Measurements from ENCODE around the gene XG.
"Not testable (repeated sequence)": the region's sequence is repeated elsewhere in the genome, so short reads cannot be mapped to it uniquely, and the experiment has no call there.

The XG gene, protein sequence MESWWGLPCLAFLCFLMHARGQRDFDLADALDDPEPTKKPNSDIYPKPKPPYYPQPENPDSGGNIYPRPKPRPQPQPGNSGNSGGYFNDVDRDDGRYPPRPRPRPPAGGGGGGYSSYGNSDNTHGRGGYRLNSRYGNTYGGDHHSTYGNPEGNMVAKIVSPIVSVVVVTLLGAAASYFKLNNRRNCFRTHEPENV

DNA sequence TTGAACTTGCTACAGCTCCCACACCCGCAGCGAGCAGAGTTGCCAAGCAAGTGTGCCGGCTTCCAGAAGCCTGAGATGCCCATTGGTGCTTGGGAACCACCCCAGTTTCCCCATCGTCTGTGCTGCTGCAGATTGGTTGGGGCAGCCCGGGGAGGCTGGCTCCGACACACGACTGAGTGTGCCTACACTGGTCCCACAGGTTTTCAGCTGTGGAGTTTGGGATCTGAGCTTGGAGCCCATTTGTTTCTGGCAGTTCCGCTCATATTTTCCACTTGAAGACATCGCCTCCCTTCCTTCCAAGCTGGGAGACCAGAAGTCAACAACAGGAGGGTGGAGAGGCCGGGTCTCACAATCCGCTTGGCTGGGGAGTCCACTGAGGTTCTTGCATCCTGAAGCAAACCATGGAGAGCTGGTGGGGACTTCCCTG is at the start of gene XG:
Gene XG, plus strand, starts transcription at position 167 of the 427 bp plus-strand sequence. Its CDS starts 235 bp downstream, at position 402.
- not testable (repeated sequence) for DNase-seq (ENCODE audit: low read depth, low spot score)

DNA sequence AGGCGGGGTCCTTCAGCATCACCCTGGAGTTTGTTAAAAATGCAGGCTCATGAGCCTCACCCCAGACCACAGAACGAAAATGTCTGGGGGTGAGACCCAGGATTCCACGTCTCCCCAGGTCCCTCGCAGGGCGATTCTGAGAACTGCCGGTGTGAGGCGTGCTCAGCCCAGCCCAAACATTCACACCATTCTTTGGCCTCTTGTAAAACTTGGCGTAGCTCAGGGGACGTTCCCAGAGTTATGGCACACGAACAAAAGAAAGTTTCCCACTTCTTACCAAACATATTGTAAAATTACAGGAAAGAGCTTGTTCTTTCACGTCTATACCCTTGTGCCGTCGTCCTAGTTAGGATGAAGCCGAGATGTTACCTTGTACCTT is 47.9 kb upstream of the XG start:
- DNase-seq (ENCODE audit: low read depth, low spot score) = no peak

DNA sequence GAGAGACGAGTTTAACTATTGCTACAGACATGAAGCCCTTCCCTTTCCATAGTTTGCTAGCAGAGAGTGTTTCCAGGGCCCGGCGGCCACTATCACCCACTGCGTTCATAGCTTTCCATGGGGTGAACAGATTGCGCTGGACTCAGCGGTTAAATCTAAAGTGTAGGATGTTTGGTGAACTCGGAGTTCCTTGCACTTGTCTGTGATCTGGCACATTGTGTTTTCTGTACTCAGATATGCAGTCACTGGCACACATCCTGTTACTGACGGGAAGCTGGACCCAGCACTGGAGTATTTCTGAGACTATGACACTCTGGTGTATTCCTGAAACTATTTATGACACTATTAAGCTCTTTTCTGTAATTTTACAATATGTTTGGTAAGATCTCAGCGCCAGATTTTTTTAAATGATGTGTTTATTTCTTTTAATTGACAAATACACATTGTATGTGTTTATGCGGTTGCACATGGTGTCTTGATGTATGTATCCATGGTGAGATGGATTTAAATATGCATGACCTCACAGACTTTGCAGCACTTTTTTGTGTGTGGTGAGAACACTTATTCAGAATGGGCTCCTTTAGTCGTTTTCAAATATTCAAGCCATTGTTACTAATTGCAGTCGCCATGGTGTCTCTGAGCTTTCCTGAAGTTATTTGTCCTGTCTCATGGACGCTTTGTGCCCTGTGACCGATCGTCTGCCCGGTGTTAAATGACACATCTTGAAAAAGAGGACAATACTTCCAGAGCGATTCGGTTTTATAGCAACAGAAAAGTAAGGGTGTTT is 46.6 kb upstream of the XG start:
- no peak for DNase-seq (ENCODE audit: low read depth, low spot score)

DNA sequence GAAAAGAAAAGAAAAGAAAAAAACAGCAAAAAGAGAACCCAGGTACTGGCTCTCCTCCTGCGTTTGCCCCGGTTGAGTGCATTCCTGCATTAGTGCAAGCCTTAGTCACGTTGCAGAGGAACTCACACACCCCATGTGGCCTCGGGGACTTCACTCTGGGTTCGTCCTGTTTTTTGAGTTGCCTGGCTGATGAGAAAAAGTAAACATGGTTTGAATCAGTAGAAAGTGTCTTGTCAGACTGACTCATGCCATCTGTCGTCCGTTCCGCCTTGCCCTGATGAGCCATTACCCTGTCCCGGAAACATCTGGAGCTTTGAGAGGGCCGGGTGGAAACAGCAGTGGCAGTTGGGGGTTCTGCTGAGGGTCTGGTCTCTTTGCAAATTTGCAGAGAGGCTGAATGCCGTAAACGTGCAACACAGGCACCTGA is 44.5 kb upstream of the XG start:
- peak; percentile 24 for DNase-seq (ENCODE audit: low read depth, low spot score)

DNA sequence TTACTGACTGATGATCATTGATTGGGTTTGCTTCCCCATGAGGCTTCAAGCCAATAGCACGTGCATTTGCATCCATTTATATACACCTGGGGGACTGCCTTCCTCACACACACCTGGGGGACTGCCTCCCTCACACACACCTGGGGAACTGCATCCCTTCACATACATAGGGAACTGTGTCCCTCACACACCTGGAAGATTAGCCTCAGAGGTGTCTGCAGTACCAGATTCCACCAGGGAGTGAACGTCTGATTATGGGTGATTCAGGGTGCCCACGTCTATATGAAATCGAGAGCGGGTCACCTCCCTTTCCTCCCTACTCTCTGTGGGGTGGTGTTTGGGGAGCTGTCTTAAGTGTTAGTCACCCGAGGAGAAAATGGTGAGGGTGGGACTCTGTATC is 43.8 kb upstream of the XG start:
- DNase-seq (ENCODE audit: low read depth, low spot score) = no peak

DNA sequence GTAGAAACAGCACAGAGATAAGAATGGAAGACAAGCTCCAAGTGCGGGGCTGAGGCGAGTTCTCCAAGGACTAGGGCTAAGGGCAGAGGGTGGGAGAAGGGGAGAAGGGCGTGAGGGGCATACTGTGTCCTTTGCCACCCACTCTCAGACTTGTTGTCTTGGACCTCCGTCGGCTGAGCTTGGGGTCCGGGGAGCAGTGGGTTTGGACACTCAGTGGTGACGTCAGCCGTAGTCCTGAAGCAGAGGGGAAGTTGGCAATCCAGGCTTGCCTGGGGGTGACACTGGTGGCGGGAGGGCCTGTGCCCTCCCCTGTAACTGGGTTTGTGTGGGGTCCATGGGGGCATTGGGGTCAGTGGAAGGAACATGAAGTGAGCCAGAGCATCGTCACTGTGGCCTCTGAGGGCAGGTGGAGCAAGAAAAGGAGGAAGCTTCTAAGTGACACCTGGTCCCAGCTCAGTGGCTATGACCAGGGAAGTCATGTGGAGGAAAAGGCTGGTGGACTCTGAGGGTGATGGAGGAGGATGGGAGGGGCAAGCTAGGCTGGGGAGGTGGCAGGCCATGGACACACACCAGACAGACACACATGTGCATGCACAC is 43.1 kb upstream of the XG start:
- no peak for DNase-seq (ENCODE audit: low read depth, low spot score)

DNA sequence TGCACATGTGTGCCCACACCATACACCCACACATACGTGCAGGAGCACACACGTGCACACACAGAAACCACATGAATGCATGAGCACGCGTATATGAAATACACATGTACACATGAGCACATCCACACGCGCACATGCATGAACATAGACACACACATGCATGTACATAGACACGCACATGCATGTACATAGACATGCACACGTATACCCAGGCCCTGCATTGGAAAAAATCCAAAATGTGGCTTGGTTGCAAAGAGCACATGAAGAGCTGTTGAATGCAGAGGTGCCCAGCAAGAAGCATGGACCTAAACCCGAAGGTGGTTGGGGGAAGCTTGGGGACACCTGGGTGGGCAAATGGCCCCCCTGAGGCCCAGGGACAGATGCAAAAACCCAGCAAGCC is 42.3 kb upstream of the XG start:
- DNase-seq (ENCODE audit: low read depth, low spot score) = no peak

DNA sequence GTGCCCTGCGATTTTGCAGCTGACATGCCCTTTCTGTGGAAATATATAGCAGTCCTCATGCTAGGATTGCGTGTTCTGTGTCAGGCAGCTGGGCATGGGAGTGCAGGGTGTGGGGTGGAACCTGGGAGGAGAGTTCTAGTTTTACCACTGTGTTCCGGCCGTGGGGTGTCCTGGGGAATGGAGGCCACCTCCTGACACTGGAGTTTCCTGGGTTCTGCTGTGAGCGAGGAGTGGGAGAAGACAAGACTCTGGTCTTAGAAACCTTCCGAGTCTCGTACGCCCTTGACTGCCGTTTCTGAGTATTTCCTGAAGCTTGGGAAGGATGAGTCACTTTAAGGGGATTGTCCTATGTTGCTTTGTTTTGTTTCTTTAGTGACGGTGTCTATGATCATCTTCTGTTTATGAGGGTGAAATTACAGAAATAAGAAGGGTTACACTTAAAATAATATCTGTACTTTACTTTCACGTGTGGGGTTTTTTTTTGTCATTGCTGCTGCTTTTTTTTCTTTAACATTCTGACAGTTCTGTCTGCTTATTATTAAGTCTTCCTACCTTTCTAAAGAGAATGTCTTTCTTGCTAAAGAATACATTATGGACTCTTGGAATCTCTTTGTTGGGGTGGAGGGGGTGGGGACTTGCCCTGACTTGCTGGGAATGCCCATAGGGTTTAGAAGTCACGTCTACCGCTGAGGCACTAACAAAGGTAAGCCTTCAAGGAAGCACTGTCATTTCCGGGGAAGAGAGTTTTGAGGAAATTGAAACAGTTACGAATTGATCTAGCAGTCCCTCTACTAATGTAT is 41.6 kb upstream of the XG start:
- no peak for DNase-seq (ENCODE audit: low read depth, low spot score)

DNA sequence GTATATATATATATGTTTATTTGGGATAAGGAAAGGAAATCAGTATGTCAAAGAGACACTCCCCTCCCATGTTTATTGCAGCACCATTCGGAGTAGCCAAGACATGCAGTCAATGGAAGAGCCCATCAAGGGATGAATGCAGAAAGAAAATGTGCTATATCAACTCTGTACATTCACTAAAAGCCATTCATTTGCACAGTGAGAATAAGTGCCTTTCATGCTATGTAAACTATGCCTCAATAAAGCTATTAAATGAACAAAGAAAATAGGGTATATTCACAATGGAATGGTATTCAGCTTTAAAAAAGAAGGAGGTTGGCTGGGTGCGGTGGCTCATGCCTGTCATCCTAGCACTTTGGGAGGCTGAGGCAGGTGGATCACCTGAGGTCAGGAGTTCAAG is 40.4 kb upstream of the XG start:
- no peak for DNase-seq (ENCODE audit: low read depth, low spot score)

DNA sequence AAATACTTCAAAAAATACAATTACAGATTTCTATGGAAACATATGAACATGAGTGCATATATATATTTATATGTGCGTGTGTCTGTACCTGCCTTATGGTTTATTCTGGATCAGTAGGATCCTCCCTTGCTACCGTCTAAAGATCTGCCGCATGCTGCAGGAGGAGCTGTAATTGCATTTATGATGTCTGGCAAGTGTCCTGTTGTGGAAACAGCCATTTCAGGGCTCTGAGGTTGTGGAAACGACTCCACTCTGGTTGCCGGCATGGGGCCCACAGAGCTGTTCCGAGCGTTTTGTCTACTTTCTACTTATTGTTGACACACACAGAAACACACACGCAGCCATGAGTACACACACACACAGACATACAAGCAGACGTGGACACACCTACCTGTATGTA is 39.4 kb upstream of the XG start:
- DNase-seq (ENCODE audit: low read depth, low spot score) = no peak

DNA sequence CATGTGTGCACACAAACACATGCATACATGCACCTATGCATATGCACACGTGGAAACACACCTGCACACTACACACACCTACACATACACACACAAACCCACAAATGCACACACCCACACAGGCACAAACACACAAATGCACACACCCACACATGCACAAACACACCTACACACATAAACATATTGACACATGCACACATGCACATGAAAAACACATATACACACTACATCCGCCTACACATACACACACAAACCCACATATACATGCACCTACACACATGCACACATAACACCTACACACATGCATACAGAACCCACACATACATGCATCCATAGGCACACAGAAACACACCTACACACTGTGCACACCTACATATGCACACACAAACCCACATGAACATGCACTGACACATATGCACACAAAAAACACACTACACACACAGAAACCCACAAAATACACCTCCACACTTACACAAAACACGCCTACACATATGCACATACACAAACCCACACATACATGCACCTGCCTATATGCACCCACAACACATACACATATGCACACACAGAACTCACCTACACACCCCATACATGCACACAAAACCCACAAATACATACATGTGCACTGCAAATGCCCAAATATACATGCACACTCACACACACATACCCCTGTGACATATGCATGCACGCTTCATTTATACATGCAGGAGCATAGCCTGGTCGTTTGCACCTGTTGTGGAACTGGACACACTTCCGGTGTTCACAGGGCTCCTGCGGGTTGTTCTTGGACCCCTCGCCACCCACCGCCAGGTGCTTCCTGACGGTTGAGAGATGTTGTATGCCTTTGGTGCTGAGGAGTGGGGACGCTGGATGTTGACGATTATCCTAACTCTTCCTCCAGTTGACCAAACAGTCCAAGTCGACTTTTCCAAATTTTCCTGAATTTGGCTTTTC is 38.7 kb upstream of the XG start:
- DNase-seq (ENCODE audit: low read depth, low spot score) = no peak

DNA sequence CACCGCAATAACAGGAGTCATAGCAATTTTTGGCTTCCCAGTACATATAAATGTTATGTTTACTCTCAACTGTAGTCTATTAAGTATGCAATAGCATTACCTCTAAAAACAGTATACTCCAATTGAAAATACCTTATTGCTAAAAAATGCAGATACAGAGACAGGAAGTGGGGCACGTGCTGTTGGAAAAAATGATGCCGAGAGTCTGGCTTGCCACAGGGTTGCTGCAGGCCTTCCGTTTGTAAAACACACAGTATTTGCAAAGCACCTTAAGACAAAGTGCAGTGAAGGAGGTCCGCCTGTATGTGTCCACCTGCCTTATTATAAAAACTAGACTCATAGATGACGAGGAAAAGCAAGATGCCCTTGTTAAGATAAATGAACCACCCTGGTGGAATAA is 37.3 kb upstream of the XG start:
- no peak for DNase-seq (ENCODE audit: low read depth, low spot score)

DNA sequence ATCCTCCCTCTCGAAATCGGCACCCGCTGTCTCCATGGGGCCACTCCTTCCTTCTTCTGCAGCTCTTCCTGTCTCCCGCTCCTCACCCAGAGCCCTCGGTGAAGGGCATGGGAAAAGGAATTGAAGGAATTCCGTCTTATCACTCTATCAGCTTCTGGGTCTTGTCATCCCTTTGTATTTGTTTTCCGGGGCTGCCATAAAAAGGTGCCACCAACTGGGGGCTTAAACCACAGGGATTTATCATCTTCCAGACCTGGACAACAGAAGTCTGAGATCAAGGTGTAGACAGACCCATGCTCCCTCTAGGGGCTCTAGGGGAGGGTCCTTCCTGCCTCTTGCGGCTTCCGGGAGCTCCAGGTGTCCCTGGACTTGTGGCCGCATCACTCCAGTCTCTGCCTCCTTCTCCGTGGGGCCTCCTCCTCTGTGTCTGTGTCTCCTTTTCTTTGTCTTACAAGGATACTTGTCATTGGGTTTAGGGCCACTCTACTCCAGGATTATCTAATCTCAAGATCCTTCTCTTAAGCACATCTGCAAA is 36.7 kb upstream of the XG start:
- DNase-seq (ENCODE audit: low read depth, low spot score) = no peak

DNA sequence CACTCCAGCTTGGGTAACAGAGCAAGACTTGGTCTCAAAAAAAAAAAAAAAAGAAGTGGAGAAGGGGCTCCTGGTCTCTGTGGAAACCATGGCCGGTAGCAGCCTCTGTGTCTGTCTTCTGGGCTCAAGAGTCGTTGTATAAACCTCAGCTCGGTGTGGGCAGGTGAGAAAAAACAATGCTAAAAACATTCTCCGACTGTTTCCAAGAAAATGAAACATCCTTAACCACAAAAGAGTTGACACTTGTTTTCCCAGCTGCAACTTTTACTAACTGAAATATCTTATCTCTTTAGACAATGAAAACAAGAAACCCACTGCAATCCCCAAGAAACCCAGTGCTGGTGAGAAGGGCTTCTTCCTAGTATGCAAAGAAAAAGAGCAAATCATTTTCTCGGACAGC is 34.5 kb upstream of the XG start:
- DNase-seq (ENCODE audit: low read depth, low spot score) = no peak

DNA sequence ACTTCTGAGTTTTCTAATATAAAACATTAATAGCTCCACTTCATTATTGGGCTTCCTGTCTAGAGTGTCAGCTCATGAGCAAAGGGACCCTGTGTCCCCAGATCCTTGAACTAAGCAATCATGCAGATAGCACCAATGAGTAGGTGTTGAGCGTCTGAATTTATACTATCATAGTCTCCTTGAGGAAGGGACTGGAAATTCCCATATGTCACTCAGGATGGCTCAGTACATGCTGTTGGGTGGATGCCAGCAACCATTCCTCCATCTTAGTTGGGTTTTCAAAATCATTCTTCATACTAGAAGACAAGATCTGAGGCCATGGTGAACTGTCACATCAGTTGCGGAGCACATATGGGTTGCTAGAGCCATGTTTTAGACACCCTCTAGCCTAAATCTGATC is 33.0 kb upstream of the XG start:
- no peak for DNase-seq (ENCODE audit: low read depth, low spot score)

DNA sequence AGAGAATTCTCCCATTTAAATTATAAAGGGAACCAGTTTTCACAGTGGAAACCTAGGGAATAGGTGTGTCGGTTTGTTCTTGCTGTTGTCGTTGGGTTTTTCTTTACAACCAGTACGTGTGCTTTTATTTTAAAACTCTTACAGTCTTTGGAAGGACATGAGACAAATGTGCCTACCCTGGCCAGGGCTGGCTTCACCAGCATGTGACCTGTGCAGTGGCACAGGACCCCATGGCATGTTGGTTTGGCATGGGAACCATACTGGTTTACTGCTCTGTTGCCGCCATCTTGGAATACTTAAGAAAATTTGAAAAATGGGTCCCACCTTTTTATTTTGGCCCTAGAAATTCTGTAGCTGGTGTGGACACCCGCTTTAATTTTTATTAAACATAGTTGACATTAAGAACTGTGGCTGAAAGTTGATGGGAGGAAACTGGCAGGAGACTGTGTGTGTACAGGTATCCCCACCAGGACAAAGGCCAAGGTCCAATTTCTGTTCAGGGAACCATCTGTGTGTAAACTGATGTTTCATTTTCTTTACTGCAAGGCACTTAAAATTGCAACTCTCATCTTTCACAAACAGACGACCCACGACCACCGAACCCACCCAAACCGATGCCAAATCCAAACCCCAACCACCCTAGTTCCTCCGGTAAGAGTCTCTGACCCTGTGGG is 31.9 kb upstream of the XG start:
- no peak for DNase-seq (ENCODE audit: low read depth, low spot score)

DNA sequence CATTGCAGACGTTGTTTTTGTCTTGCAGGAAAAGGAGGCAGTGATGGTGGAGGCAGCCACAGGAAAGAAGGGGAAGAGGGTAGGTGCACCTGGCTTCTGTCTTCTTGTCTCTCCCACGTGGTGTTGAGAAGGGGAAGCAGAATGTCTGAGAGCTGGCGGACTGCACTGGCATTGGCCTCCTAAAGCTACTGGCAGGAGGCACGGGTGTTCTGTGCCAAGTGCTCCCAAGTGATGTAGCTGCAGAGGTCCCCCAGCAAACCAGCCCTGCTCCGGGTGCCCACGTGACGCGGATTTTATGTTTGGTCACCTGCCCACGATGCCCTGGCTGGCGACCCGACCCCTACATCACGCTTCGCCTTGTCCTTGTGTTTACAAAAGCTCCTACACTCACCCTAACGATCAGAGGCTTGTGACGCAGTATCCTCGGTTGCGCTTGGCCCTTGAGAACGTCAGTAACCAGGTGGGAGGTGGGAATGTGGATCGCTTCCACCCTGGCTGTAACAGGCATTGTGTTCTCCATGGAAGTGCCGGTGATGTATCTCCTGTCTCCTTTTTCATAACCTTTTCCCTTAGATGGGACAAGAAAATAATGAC is 28.5 kb upstream of the XG start:
- no peak for DNase-seq (ENCODE audit: low read depth, low spot score)

DNA sequence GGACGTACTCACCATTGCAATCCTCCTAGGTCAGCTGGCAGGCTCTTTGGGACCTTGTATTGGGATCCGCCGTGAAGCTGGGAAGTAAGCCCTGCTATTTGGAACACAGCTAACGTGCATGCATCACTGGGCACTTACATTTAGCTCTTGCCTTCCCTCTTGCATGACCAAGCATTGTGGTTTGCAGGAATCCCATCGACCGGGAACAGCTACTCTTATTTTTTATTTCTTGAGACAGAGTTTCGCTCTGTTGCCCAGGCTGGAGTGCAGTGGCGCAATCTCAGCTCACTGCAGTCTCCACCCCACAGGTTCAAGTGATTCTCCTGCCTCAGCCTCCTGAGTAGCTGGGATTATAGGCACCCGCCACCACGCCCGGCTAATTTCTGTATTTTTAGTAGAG is 24.6 kb upstream of the XG start:
- not testable (repeated sequence) for DNase-seq (ENCODE audit: low read depth, low spot score)

DNA sequence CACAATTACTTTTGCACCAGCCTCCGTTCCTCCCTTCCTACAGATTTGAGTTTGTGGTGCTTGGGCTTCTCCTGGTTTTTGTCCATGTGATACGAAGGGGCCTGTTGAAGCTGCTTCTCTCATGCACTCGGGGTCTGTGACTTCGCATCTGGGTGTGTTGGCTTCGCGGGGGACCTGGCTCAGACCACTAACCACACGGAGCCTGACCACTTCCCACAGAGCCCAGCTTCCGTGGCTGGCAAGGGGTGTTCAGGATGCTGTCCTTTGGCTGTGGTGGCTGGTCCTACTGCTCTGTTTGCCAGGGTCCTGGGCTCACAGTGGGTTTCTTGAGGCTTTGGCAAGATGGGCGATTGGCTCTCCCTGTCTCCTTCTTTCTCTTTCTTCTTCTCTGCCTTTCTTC is 19.8 kb upstream of the XG start:
- no peak for DNase-seq (ENCODE audit: low read depth, low spot score)

DNA sequence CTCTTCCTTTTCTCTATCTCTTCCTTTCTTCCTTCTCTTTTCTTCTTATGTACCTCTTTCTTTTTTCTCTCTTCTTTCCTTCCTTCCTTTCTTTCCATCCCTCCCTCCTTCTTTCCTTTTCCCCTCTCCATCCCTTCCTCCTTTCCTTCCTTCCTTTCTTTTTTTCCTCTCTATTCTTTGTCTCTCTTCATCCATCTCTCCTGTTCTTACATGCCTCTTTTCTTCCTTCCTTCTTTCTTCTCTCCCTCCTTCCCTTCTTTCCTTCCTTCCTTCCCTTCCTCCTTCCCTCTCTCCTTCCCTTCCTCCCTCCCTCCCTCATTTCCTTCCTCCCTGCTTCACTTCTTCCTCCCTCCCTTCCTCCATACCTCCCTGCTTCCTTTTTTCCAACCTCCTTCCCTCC is 19.2 kb upstream of the XG start:
- DNase-seq (ENCODE audit: low read depth, low spot score) = no peak

Measured in activated naive CD8-positive, alpha-beta T cell treated with anti-CD3 and anti-CD28 coated beads, Interleukin-2, amount 50 U/mL, for 16 hours (primary cell).